Measurements from ENCODE around the gene PAFAH2.

Gene PAFAH2

DNA sequence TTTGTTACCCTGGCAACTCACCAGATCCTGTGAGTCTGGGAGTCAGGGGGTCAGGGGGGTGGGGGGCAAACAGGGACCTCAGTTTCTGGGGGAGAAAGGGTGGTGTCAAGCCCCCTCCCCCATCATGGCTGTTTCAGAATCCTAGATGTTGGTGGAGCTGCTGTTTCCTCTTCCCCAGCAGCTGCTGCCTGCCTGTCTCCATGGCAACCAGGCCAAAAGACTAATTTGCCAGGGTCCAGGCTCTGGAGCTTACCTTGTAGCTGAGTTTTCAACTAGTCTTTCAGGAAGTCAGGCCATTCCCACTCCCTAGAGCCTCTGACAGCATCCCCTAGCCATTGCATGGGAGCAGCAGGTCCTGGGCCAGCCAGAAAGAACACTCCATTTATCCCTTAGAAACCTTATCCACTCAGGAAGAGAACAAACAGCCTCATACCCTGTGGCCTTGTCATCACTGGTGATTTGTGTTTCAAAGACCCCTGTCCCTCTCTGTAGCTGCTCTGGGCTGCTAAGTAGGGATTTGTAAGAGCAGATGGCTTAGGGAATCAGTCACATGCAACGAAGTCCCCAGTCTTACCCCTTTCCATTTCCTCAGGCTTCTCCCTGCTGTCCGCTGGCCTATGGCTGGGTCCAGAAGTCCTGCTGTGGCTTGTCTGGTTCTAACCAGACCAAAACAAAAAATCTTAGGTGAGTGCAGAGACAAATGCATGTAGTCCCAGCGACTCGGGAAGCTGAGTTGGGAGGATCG, 70.2 kb downstream of the PAFAH2 start:
- no peak for DNase-seq (ENCODE audit: low spot score)

DNA sequence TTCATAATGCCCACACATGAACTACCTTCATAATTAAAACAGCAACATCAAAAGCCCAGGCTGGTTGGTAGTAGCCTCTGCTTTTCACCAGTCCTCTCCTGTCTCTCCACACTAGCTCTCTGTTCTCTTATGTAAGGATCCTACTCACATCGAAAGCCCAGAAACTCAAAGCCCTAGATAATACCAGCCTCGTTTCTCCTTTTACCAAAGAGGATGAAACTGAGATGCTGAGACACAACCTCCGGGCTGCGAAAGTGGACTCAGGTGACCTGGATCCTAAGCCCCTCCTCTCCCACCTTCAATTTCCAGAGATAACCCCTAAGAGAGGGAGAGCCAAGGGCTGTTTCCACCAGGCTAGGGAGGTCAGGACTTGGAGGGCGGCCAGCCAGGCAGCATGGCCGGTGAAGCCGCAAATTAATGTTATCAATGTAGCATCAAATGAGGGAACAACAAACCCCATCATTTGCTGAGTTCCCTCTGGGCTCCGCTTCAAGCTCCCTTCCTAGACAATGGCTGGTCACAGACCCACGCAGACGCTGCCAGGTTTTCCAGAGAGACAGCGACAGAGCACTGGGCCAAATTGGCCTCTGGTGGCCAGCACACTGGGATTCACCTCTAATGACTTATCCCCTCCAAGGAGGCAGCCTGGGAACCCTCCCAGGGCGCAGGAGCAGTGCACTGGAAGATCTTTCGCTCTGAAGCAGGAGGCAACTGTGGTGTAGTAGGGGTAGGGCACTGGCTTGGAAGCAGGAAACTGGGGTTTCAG, 70.9 kb downstream of the PAFAH2 start:
- DNase-seq (ENCODE audit: low spot score) = no peak

- no peak for DNase-seq (ENCODE audit: low spot score)
Observed at GRCh38 chr1:25924454-25924853, 73.4 kb downstream of the PAFAH2 start.

DNA sequence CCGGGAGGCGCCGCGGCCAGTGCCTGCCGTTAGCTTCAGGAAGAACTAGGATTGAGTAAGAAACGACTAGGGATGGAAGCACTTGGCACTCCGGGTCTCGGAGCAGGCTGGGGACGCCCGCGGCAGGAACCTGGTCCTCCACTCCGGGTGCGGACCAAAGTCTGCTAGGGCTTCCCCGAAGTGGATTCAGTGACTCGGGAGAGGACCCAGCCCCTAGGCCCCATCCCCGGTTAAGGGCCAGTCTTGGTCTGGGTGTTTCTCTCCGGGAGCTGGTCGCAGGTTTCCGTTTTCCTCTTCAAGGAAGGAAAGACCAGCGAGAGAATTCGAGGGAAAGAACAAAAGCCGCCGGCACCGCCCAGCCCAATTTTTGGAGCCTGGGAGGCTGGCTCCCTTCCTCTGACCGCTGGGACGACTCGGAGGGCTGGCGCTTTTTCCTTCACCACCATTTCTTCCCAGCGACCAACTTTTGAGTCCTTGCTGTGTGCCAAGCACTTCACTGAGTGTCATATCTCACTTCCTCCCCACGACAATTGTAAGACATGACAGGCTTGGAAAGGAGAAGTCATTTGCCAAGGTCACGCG, 74.8 kb downstream of the PAFAH2 start:
- DNase-seq (ENCODE audit: low spot score) = no peak

- peak; percentile 78 for DNase-seq (ENCODE audit: low spot score)
Observed at GRCh38 chr1:25922056-25922970, 75.5 kb downstream of the PAFAH2 start.

- no peak for DNase-seq (ENCODE audit: low spot score)
Observed at GRCh38 chr1:25918615-25919014, 79.2 kb downstream of the PAFAH2 start.

DNA sequence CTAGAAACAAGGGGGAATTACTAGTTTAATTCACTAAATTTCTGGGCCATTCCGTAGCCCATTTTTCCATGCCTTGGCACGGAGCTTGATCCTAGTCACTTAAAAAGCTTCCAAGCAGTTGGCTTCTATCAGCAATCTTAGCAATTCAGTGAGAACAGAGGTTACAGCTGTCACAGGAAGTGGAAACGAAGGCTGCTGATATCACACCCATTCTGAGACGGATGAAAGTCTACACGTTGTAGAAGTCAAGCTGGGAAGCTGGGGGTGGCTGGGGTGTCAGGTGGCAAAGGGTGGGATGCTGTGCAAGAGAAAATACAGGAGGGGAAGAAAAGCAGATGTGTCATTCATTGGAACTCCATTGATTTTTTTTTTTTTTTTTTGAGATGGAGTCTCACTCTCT, 79.9 kb downstream of the PAFAH2 start:
- no peak for DNase-seq (ENCODE audit: low spot score)

DNA sequence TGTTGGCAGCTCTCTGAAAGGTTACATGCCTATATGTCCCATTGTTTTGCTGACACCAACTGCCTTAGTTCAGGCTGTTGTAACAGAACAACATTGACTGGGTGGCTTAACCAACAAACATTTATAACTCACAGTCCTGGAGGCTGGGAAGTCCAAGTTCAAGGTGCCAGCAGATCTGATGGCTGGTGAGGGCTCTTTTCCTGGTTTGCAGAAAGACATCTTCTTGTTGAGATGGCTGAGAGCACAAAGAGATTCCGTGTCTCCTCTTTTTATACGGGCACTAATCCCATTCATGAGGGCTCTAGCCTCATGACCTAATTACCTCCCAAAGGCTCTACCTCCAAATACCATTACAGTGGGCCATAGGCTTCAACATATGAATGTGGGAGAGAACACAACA, 81.4 kb downstream of the PAFAH2 start:
- DNase-seq (ENCODE audit: low spot score) = no peak

GRCh38 chr1:25914074-25914995, 83.5 kb downstream of the PAFAH2 start:
- DNase-seq (ENCODE audit: low spot score) = no peak

DNA sequence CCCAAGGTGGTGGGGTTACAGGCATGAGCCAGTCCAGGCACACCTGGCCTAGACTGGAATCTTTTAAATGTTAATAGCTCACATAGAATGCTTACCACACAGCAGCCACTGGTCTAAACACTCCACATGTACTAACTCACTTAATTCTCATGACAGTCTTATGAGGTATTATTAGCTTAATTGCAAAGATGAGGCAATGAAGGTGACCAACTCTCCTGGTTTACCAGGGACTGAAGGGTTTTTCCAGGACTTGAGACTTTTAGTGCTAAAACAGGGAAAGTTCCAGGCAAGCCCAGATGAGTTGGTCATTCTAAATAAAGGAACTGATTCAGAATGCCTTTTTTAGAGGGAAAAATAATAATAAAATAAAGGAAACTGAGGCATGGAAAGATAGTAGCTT, 84.7 kb downstream of the PAFAH2 start:
- DNase-seq (ENCODE audit: low spot score) = no peak

DNA sequence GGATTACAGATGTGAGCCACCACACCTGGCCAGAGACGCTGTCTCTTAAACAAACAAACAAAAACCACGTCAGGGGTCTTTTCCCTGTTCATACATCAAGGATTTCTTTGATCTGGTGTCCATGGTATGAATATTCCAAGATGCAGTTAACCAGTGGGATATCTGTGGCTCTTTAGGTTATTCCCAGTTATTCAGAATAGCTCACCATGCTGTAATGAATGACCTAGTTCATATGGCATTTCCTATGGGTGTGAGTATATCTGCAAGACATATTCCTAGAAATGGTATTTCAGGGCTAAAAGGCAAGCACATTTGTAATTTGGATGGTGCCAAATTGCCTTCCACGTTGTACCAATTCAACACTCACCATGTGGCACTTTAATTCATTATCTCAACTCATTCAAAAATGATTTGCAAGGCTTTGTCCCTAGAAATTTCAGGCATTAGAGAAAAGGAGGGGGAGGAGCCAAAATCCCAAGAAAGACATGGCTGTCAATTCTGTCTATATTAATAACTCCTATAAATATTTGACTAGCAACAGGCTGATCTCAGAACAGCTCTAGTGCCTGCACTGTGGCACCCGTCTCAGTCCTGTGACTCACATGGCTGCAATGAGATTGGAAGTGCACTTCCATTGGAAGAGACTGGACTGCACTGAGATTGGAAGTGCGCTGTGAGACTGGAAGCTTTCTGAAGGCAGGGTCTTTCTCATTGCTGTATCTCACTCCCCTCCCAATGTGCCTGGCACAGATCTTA, 85.6 kb downstream of the PAFAH2 start:
- no peak for DNase-seq (ENCODE audit: low spot score)

DNA sequence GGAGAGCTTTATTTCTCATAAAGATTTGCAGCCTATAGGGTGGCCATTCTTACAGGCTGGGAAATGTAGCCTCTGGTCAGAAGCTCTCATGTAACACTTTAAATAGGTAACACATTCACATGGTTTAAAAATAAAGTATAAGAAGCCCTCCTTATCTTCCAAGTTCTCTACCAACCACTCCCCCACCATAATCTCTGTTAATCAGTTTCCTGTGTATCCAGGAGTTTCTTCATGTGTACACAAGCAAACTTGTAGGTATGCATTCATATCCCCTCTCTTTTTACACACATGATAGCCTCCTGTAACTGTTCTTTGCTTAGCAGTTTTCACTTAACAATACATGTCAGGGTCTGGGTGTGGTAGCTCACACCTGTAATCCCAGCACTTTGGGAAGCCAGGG, 86.7 kb downstream of the PAFAH2 start:
- no peak for DNase-seq (ENCODE audit: low spot score)
